Trophoblast cell (in vitro differentiated cells and primary cell): ENCODE data around the gene DEPDC1B.

Source experiments
- DNase-seq, 2 donors: peaks; one replicate each; pipeline ENCODE4 v3.0.0-alpha.2; 2016
- H2AFZ ChIP-seq: 2 replicates; pipeline ENCODE4 v1.6.1; 2013; ENCODE audit warnings: low read length, moderate library complexity, mild to moderate bottlenecking; ENCODE audit not compliant: insufficient read depth, poor library complexity
- H2AK5ac ChIP-seq: 2 replicates; pipeline ENCODE4 v1.6.1; 2013; ENCODE audit warnings: mild to moderate bottlenecking, low read length
- H2BK120ac ChIP-seq: 2 replicates; pipeline ENCODE4 v1.6.1; 2013; ENCODE audit warnings: low read length, mild to moderate bottlenecking, moderate library complexity; ENCODE audit not compliant: insufficient read depth, poor library complexity
- H2BK12ac ChIP-seq: 2 replicates; pipeline ENCODE4 v1.6.1; 2013; ENCODE audit warnings: mild to moderate bottlenecking, low read length, moderate library complexity
- H2BK5ac ChIP-seq: 2 replicates; pipeline ENCODE4 v1.6.1; 2013; ENCODE audit warnings: low read length, low read depth, moderate library complexity, mild to moderate bottlenecking; ENCODE audit not compliant: poor library complexity
- H3K14ac ChIP-seq: 2 replicates; pipeline ENCODE4 v1.6.1; 2013; ENCODE audit warnings: mild to moderate bottlenecking, low read length
- H3K18ac ChIP-seq: 2 replicates; pipeline ENCODE4 v1.6.1; 2013; ENCODE audit warnings: mild to moderate bottlenecking, low read length
- H3K23ac ChIP-seq: 2 replicates; pipeline ENCODE4 v1.6.1; 2013; ENCODE audit warnings: low read length
- H3K27ac ChIP-seq: 2 replicates; pipeline ENCODE4 v1.5.1; 2013; ENCODE audit warnings: low read depth, mild to moderate bottlenecking, inconsistent platforms, low read length, moderate library complexity
- H3K27me3 ChIP-seq: 2 replicates; pipeline ENCODE4 v1.6.1; 2013; ENCODE audit warnings: inconsistent platforms, mild to moderate bottlenecking, low read length, moderate library complexity; ENCODE audit not compliant: insufficient read depth
- H3K36me3 ChIP-seq, 2 experiments: 1 replicate in 1 of 2; 2 replicates in 1 of 2; pipeline ENCODE4 v1.6.1; 2013; ENCODE audit warnings: low read length in 2 of 2, mild to moderate bottlenecking in 2 of 2, moderate library complexity in 1 of 2; ENCODE audit not compliant: insufficient read depth in 2 of 2, control insufficient read depth in 1 of 2
- H3K4ac ChIP-seq: 2 replicates; pipeline ENCODE4 v1.6.1; 2013; ENCODE audit warnings: low read depth, mild to moderate bottlenecking, low read length, moderate library complexity
- H3K4me1 ChIP-seq, 2 experiments: 1 replicate in 1 of 2; 2 replicates in 1 of 2; pipeline ENCODE4 v1.6.1; 2013; ENCODE audit warnings: low read length in 2 of 2, mild to moderate bottlenecking in 2 of 2, moderate library complexity in 1 of 2; ENCODE audit not compliant: insufficient read depth in 2 of 2, control insufficient read depth in 1 of 2
- H3K4me2 ChIP-seq: 2 replicates; pipeline ENCODE4 v1.6.1; 2013; ENCODE audit warnings: inconsistent platforms, mild to moderate bottlenecking, low read length, moderate library complexity
- H3K4me3 ChIP-seq: 2 replicates; pipeline ENCODE4 v1.5.1; 2013; ENCODE audit warnings: mild to moderate bottlenecking, low read depth, low read length, inconsistent platforms
- H3K79me1 ChIP-seq: one replicate; pipeline ENCODE4 v1.6.1; 2013; ENCODE audit warnings: low read length
- H3K79me2 ChIP-seq: 2 replicates; pipeline ENCODE4 v1.6.1; 2013; ENCODE audit warnings: low read length, mild to moderate bottlenecking; ENCODE audit not compliant: control insufficient read depth, insufficient read depth, poor library complexity
- H3K9ac ChIP-seq: 2 replicates; pipeline ENCODE4 v1.6.1; 2013; ENCODE audit warnings: mild to moderate bottlenecking, low read length
- H3K9me3 ChIP-seq: 2 replicates; pipeline ENCODE4 v1.6.1; 2013; ENCODE audit warnings: low read depth, mild to moderate bottlenecking, control low read depth, inconsistent platforms, low read length; ENCODE audit not compliant: insufficient read depth
- H4K12ac ChIP-seq: 2 replicates; pipeline ENCODE4 v1.6.1; 2013; ENCODE audit warnings: low read depth, mild to moderate bottlenecking, low read length, moderate library complexity
- H4K8ac ChIP-seq: 2 replicates; pipeline ENCODE4 v1.6.1; 2013; ENCODE audit warnings: low read depth, mild to moderate bottlenecking, low read length, moderate library complexity
- H4K91ac ChIP-seq: one replicate; pipeline ENCODE4 v1.6.1; 2013; ENCODE audit warnings: low read depth, mild to moderate bottlenecking, low read length, moderate library complexity
- WGBS: extraction: QIAGEN DNeasy Blood & Tissue Kit; methylation state at CpG from one replicate; pipeline ENCODE4 v1.1.7; 2013; ENCODE audit warnings: missing lambda C conversion rate; ENCODE audit not compliant: insufficient read length, insufficient coverage; ENCODE audit errors: extremely low coverage; 5-methylcytosine and 5-hydroxymethylcytosine counted together

DEPDC1B gene

GRCh38 chr5:60670749-60671148, 29.2 kb downstream of the DEPDC1B start:
- Histone ChIP-seq H3K79me1 (no peaks in the 10 kb centered on the region), H2BK120ac (no peak overlapping the region), H2AK5ac (no peak overlapping the region), H3K9me3 (peaks cover 2% of the 10 kb centered on the region), H3K4me2 (no peak overlapping the region), H2BK12ac (no peak overlapping the region), H2AFZ (no peak overlapping the region), H3K27me3 (no peaks in the 10 kb centered on the region), H3K79me2 (no peaks in the 10 kb centered on the region), H4K8ac (no peak overlapping the region), H2BK5ac (no peak overlapping the region), H3K18ac (no peak overlapping the region), H3K4me1 (peaks cover 0 to 3% of the 10 kb centered on the region in 2 experiments), H4K12ac (no peak overlapping the region), H4K91ac (no peak overlapping the region), H3K14ac (no peak overlapping the region), H3K36me3 (peaks cover 3 to 4% of the 10 kb centered on the region in 2 experiments), H3K27ac (no peak overlapping the region), H3K4me3 (no peak overlapping the region), H3K4ac (no peak overlapping the region), H3K23ac (no peak overlapping the region), H3K9ac (no peak overlapping the region)
- DNase-seq, result no peak
- no CpG with 5 or more reads among the region's 2 CpGs for WGBS

DNA sequence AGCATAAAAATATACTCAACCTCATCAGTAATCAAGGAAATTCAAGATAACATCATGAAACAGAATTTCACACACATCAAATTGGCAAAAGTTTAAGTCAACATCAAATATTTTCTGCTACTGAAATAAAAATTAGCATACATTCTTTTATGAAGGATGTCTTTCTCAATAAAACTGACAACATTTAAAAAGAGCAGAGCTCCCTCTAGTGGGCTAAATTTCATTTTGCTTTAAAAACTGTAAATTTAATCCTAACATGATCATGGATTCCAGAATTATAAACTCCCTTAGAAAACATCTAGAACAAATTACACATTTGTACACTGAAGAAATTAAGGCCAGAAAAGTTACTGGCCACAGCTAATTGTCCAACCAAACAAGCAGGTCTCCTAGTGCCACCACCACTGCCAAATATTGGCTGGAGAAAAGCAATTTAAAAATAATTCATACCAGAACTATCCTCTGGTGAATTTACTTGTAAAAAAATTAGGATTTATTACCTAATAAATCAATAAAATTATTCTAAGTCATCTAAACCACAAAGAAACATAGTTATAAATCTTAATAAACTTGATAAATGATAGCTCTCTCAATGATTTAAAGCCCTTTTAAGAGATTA, 31.2 kb downstream of the DEPDC1B start:
- Histone ChIP-seq H3K4me1 (peaks cover 0 to 3% of the 10 kb centered on the region in 2 experiments), H3K27ac (no peak overlapping the region), H3K9ac (no peak overlapping the region), H4K8ac (no peak overlapping the region), H3K79me2 (no peaks in the 10 kb centered on the region), H3K14ac (no peak overlapping the region), H2BK12ac (no peak overlapping the region), H2BK5ac (no peak overlapping the region), H3K4me2 (no peak overlapping the region), H3K4ac (no peak overlapping the region), H3K9me3 (peaks cover 2% of the 10 kb centered on the region), H3K4me3 (no peak overlapping the region), H3K27me3 (no peaks in the 10 kb centered on the region), H3K36me3 (peaks cover 3 to 4% of the 10 kb centered on the region in 2 experiments), H2AK5ac (no peak overlapping the region), H3K23ac (no peak overlapping the region), H4K12ac (no peak overlapping the region), H3K79me1 (no peaks in the 10 kb centered on the region), H2BK120ac (no peak overlapping the region), H4K91ac (no peak overlapping the region), H2AFZ (no peak overlapping the region), H3K18ac (no peak overlapping the region)
- DNase-seq, result peak in 1 of 2 donors; percentile 87

- Histone ChIP-seq H3K36me3 (no peaks in the 10 kb centered on the region), H2BK12ac (no peak overlapping the region), H3K4me2 (no peak overlapping the region), H3K23ac (no peak overlapping the region), H3K79me1 (no peaks in the 10 kb centered on the region), H2BK120ac (no peak overlapping the region), H3K18ac (no peak overlapping the region), H3K27me3 (no peaks in the 10 kb centered on the region), H3K14ac (no peak overlapping the region), H3K9ac (no peak overlapping the region), H3K4me3 (no peak overlapping the region), H4K91ac (no peak overlapping the region), H3K4ac (no peak overlapping the region), H2AFZ (no peak overlapping the region), H3K27ac (no peak overlapping the region), H2BK5ac (no peak overlapping the region), H3K79me2 (no peaks in the 10 kb centered on the region), H2AK5ac (no peak overlapping the region), H3K9me3 (no peaks in the 10 kb centered on the region), H4K12ac (no peak overlapping the region), H3K4me1 (peaks cover 0 to 2% of the 10 kb centered on the region in 2 experiments), H4K8ac (no peak overlapping the region)
- peak; percentile 34 to 79 for DNase-seq
- WGBS, result no CpG with 5 or more reads among the region's 3 CpGs
Observed at GRCh38 chr5:60651872-60652620, 47.9 kb downstream of the DEPDC1B start.

DNA sequence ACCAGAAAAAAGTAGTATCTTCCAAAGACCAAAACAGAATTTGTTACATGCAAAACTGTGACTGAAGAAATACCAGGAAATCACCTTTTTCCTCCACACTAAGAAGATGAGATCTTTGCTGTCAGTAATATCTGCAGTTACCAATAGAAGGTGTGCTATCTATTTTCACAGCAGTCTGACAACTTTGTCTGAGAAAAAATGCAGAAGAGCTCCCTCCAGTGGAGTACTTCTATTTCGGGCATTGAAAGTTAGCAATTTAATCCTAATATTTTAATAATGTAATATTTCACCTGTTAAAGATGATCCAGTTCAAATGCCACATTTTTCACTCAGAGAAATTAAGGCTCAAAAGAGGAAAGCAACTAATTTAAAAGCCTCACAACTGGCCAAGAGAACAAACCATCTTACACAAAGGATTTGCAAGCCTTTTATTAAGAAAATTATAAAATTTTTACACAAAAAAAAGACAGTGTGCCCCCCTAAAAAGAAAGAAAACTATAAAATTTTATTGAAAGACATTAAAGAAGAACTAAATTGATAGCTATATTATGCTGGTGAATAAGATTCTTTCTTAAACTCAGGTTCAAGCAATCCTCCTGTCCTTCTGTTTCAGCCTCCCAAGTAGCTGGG, 50.6 kb downstream of the DEPDC1B start:
- Histone ChIP-seq H3K79me2 (no peaks in the 10 kb centered on the region), H3K4me3 (no peak overlapping the region), H3K4ac (no peak overlapping the region), H2BK120ac (no peak overlapping the region), H4K91ac (no peak overlapping the region), H2BK12ac (no peak overlapping the region), H3K4me2 (no peak overlapping the region), H4K12ac (no peak overlapping the region), H4K8ac (no peak overlapping the region), H3K14ac (no peak overlapping the region), H3K23ac (no peak overlapping the region), H3K9ac (no peak overlapping the region), H2BK5ac (no peak overlapping the region), H3K79me1 (no peaks in the 10 kb centered on the region), H3K9me3 (no peaks in the 10 kb centered on the region), H2AK5ac (no peak overlapping the region), H3K4me1 (peaks cover 0 to 2% of the 10 kb centered on the region in 2 experiments), H3K36me3 (peaks cover 0 to 2% of the 10 kb centered on the region in 2 experiments), H3K27ac (no peak overlapping the region), H2AFZ (no peak overlapping the region), H3K18ac (no peak overlapping the region), H3K27me3 (no peaks in the 10 kb centered on the region)
- DNase-seq, result peak; percentile 7 to 73
- no CpG with 5 or more reads among the region's 1 CpG for WGBS
